GM18507 (cell line): ENCODE results near the gene NPEPPS.

Source experiments
- DNase-seq: peaks from one replicate; pipeline ENCODE4 v3.0.0; 2011; ENCODE audit warnings: low read depth; ENCODE audit not compliant: insufficient read length; ENCODE audit errors: extremely low spot score
- FAIRE-seq: peaks from 2 replicates; lab custom pipeline; 2011; peaks lifted over from hg19 to GRCh38; lab: Jason Lieb, UNC

NPEPPS gene

DNA sequence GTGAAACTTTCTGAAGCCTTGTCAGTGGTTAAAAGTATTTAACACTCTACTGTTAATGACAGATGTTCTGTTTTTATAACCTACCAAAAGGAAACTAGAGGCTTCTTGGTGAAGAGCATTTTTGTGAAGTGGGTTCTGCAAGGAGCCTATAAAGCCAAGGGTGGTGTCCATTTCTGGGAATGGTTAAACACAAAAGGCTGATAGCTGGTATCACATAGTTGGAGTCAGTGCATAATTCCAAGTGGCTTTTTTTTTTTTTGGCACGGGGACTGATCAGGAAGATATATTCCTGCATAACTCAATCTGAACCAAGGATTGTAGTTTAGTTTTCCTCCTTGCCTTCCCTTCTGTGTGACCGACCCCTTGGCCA, 91.3 kb downstream of the NPEPPS start:
- no peak for DNase-seq
- FAIRE-seq, result no peak

DNA sequence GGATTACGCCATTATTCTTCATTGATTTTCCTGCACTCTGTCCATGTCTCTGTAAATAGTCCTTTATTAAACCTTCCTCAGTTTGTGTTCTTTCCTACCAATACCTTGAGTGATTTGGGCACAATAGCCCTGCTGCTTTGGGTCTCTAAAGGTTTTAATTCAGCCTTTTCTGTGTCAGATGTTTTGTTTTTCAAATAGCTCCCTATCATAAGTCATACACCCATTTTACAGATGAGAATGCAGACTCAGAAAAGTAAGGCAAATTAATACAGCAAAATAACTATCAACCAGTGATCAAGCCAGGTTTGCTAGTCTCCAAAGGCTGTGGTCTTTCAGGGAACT, 93.8 kb downstream of the NPEPPS start:
- no peak for FAIRE-seq
- no peak for DNase-seq

DNA sequence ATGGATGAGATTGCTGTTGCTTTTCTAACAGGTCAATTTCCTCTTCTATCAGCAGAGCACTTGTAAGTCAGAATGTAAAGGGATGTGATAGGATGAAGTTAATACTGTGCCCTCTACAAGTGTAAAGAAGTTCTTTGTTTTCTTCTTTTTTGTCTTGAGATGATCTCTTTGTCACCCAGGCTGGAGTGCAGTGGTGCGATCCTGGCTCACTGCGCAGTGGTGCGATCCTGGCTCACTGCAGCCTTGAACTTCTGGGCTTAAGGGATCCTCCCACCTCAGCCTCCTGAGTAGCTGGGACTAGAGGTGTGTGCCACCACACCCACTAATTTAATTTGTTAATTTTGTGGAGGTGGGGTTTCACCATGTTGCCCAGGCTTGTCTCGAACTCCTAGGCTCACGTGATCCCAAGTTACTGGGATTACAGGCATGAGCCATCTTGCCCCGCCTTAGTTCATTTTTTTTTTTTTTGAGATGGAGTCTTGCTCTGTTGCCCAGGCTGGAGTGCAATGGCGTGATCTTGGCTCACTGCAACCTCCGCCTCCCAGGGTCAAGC, 97.2 kb downstream of the NPEPPS start:
- FAIRE-seq (no peak), DNase-seq (no peak)

DNA sequence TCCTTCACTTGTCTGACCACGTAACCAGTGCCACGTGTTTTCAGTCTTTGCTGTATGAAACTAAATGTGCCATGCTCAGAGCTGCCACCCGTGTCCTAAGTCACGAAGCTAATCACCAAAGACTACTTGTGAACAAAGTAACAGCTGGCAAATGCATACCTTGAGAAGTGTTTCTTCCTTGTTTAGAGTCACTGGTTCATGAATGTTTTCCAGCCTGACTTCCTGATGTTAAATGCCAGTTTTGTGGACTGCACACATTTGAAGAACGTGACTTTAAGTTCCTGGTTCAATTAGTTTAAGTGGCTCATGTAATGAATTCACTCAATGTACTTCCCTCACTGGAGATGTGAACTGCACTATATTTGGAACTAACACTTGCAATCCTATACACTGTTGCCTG, 98.9 kb downstream of the NPEPPS start:
- no peak for DNase-seq
- no peak for FAIRE-seq

DNA sequence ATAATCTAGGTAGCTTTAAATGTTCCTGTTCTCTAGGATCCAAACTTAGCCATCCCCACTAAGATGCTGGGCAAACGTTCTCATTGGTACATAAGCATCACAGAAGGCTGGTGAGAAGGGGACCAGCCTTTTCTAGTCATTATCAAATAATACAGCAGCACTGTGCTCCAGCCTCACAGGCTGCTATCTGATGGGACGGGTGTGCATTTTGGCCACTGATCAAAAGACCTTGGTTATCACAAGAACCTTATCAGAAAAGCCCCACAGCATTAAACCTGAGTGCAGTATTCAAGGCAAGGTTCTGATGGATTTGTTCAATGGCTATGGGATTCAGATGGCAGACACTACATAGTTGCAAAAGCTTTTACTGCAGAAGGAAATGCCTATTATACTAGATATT, 99.7 kb downstream of the NPEPPS start:
- DNase-seq, result no peak
- FAIRE-seq, result no peak

DNA sequence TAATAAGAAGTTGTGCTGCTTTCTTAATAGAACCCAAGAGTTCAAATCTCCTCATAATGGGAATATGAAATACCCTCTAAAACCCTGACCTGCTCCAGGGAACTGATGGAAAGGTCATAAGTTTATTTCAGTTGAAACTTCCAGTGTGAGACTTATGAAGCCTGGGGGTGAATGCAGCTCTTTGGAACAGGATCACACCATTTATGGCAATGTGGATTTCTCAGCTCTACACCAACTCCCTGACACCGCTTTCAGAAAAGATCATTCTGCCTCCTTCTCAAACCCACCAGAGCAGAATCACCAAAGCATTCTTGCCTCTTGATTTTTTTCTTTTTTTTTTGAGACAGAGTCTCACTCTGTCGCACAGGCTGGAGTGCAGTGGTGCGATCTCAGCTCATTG, 102.1 kb downstream of the NPEPPS start:
- FAIRE-seq (no peak), DNase-seq (no peak)

DNA sequence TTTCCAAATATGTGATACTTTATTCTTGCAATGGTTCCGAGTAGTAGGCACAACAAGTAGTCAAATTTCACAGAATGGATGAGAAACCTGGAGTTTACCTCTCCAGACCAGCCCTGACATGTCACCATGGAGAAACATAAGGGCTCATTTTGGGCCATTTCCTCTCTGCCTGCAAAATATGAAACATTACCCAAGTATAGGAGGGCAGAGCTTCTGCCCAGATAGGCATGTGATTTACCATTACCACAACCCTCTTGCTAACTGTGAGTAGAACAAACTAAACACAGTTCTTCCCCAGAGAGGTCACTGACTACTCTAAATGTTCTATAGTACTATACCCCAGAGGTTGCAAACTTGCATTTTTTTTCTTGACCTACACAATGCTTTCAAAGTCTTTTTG, 103.1 kb downstream of the NPEPPS start:
- no peak for DNase-seq
- FAIRE-seq, result no peak

DNA sequence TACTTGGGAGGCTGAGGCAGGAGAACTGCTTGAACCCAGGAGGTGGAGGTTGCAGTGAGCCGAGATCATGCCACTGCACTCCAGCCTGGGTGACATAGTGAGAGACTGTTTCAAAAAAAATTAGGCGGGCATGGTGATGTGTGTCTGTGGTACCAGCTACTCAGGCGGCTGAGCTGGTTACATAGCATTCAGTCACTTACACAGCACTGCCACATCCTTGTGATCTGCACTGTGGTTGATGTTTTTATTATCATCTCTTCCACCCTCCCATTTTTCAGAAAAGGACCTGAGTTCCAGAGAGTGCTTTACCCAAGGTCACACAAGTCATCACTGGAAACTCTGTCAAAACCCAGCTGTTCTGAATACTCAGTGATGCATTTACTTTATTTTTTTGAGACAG, 104.0 kb downstream of the NPEPPS start:
- no peak for FAIRE-seq
- no peak for DNase-seq

DNA sequence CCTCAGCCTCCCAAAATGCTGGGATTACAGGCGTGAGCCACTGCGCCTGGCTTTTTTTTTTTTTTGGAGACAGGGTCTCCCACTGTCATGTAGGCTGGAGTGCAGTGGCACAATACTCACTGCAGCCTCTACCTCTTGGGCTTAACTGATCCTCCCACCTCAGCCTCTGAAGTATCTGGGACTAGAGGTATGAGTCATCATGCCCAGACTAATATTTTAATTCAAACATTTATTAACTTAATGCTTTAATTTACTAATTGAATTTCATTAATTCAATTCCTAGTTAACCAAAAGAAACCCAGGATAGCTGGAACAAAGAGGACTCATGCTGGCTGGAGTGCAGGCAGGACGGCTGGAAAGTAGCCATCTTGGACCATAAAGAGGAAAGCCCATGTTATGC, 104.8 kb downstream of the NPEPPS start:
- FAIRE-seq, result no peak
- no peak for DNase-seq

DNA sequence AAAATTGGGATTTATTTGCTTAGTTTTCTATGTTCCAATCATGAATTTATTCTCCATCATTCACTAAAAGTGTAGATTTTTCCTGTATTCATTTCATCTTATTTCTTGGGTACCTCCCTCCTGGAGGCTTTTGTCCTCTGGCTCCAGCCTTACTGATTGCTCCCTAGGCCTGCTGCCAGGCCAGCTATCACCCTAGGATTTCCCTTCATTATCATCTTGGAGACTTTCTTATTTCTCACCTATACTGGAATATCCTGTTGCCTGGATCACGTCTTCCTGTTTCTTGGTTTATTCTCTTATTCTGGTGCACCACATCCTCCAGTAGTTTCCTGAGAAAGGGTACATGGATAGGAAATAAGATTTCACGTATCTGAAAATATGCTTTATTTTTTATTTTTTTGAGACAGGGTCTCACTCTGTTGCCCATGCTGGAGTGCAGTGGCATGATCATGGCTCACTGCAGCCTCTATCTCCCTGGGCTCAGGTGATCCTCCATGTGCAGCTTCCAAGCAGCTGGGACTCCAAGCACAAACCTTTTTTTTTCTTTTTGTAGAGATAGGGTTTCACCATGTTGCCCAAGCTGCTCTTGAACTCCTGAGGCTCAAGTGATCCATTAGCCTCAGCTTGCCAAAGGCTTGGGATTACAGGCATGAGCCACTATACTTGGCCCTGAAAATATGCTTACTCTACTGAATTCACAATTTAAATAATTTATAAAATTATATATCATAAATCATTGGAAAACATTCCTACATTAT, 105.5 kb downstream of the NPEPPS start:
- FAIRE-seq (no peak), DNase-seq (no peak)

DNA sequence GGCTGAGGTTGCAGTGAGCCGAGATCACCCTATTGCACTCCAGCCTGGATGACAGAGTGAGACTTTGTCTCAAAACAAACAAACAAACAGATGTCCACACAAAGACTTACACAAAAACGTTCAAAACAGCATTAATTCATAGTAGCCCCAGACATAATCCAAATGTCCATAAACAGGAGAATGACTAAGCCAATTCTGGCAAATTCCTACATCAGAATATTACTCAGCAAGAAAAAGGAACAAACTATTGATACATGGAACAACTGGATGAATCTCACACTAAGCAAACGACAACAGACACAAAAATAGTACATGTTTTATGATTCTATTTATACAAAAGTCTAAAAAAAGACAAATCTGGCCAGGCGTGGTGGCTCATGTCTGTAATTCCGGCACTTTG, 108.0 kb downstream of the NPEPPS start:
- DNase-seq (no peak), FAIRE-seq (no peak)

DNA sequence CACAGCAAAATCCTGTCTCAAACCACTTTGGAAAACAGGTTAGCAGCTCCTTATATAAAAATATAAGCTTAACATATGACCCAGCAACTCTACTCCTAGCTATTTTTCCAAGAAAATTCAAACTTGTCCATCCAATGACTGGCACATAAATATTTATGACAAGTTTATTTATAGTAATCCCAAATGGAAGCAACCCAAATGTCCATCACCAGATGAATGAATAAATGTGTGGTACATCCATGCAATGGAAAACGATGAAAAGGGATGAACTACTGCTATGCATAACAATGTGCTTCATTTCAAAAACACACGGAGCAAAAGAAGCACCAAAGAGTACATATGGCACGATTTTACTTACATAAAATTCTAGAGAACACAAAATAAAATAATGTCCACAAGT, 109.2 kb downstream of the NPEPPS start:
- FAIRE-seq (no peak), DNase-seq (no peak)

DNA sequence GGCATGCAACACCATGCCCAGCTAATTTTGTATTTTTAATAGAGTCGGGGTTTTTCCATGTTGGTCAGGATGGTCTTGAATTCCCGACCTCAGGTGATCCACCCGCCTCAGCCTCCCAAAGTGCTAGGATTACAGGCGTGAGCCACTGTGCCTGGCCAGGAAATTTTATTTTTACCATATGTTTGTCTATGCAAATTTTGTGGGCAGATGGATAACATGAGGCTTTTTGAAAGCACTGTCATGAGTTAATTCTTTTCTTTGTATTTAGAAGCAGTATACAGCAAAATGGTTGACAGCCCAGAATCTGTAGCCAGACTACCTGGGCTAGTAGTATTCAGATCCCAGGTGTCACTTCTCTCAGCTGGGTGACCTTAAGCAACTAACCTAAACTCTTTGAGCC, 110.3 kb downstream of the NPEPPS start:
- DNase-seq (no peak), FAIRE-seq (no peak)

DNA sequence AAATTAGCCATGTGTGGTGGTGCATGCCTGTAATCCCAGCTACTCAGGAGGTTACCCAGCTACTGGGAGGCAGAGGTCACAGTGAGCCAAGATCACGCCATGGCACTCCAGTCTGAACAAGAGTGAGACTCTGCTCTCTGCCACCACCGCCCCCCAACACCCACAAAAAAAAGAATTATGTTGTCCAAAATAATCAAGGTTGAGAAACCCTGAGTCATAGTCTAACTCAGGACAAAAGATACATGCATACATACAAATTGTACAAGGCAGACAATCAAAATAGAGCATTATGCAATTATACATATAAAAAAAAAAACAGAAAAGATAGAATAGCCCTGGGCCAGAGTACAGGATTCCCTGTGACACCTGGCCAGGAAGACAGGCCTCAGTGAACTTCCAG, 112.2 kb downstream of the NPEPPS start:
- no peak for FAIRE-seq
- DNase-seq, result no peak

DNA sequence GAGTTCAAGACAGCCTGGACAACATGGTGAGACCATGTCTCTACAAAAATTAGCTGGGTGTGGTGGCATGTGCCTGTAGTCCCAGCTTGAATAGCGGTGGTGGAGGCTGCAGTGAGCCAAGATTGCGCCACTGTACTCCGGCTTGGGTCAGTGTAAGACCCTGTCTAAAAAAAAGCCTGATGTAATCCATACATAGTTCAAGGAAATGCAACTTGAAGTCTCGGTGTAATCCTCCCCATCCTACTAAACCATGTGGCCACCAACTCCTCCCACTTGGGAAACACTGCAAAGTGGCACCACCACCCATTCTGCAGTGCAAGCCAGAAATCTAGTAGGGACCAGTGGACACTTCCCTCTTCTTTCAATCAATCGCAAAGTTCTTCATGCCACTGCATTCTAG, 113.4 kb downstream of the NPEPPS start:
- no peak for DNase-seq
- FAIRE-seq, result no peak

DNA sequence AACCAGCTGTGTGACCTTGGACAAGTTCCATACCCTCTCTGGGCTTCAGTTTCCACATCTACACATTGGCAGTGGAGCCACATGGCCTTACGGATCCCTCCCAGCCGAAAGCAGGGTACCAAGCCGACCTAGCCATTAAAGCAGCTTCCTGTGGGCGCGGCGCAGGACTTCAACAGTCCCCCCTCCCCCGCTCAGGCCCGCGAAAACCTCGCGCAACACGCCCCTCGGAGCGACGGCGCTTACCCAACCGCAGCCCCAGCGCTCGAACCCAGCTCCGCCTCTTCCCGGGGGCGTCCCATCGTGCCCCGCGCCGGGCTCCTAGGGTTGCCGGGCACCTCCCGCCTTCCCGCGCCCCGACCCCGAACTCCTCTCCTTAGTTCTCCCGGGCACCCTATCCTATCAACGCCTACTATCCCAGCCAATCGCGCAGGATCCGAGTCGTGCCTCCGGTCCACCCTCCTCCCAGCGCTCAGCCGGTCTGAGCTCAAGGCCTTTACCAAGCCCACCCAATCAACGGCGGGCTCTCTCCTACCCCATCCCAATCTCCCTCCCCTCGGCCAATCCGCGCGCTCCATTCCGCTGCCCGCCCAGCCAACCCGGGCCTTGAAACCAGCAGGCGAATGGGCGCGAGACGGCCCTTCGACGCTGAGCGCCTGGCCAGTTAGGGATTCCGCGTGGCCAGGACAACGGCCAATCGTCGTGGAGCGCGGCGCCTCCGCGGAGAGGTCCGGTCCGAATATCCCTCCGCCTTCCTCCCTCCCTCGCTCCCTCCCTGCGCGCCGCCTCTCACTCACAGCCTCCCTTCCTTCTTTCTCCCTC, 118.5 kb downstream of the NPEPPS start, which contains the start of gene KPNB1:
Gene KPNB1, plus strand, starts transcription at position 767 of the 819 bp plus-strand sequence. CDS start 326 bp downstream, outside the sequence.
- FAIRE-seq, result peak; percentile 99
- DNase-seq, result peak; percentile 84

DNA sequence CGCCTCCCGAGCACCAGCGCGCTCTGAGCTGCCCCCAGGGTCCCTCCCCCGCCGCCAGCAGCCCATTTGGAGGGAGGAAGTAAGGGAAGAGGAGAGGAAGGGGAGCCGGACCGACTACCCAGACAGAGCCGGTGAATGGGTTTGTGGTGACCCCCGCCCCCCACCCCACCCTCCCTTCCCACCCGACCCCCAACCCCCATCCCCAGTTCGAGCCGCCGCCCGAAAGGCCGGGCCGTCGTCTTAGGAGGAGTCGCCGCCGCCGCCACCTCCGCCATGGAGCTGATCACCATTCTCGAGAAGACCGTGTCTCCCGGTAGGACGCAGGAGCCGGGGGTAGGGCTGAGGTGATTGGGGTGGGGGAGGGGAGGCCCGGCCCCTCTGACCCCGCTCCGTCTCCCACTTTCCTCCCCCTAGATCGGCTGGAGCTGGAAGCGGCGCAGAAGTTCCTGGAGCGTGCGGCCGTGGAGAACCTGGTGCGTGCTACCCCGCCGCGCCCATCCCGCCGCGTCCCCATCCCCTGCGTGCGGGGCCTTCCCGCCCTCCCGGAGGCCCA, 119.1 kb downstream of the NPEPPS start:
- FAIRE-seq (no peak), DNase-seq (peak; percentile 22)

DNA sequence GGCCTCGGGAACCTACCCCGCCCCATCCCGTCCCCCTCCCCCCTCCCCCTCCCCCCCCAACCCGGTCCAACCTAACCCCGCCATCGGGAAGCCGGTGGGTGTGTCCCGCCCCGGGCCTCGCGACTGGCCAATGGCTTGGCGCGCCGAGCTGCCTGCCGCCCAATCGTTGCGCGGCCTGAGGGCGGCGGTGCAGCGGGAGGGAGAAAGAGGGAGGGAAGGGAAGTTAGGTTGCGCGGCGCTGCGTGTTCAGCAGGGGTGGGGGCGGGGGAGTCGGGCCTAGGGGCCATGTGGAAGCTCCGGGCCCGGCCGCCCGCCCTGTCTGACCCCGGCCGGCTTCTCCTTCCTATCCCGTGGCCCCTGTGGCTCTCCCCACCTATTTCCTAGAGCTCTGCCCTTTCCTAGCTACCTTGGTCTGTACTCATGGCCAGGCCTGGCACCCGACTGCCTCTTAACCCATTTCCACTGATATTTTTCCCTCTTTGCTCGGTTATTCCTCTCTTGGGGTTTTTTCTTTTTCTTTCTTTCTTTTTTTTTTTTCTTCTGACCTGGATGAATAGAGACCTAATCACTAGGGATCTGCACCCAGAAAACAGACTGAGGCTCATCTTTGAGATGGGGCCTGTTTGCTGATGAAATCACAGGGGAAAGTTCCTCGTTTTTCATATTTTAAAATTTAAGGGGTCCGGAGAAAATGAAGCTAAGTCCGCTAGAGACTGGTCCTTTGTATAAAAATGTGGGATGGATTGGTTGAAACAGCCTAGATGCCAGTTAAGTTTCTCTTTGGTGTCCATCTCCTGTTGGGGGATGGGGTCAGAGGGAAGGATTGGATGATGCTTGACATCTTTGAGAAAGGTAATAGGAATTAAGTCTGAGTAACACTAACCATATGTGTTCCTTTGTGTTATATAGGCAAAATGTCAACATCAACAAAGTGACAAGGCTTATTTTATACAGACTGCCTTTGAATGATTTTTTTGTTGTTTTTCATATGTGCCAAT, 119.9 kb downstream of the NPEPPS start:
- DNase-seq (peak; percentile 75), FAIRE-seq (peak; percentile 85)

DNA sequence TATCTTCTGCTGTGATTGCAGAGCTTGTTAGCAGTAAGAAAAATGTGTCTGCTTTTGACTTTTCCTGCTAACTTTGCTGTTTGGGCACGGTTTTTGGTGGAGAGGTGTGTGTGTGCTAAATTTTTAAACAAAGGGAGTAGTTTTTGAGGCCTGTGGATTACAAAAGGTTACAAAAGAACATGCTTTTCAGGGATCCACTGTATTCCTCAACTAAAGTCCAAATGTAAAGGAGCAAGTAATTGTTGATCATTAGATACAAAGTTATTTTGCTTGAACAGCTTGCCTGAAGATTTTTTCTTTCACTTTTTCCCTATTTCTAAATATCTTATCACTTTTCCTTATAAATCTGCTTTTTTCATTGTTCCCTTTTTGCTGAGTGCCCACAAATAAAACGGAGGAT, 120.8 kb downstream of the NPEPPS start:
- no peak for FAIRE-seq
- no peak for DNase-seq
